Prostate gland (tissue), 2 donors: ENCODE data around the gene RAI2. TPM values are rescaled to one million over a fixed set of nuclear protein-coding genes. Genes with fewer than 3 reads are reported as not detected.

ENCODE experiments used
- DNase-seq: peaks from one replicate; pipeline ENCODE4 v3.0.0-alpha.2; 2019; ENCODE audit warnings: low spot score
- H3K27ac ChIP-seq, 2 donors: fragments of 200-600 bp; sonication (generic); 2 replicates each; pipeline ENCODE4 v1.5.1; 2017 to 2019
- H3K27me3 ChIP-seq: fragments of 200-600 bp; sonication (generic); replicated peaks from 2 replicates; pipeline ENCODE4 v1.5.1; 2019; ENCODE audit not compliant: insufficient read depth
- H3K36me3 ChIP-seq, 2 donors: fragments of 200-600 bp; sonication (generic); 1 replicate in 1 of 2; 2 replicates in 1 of 2; pipeline versions ENCODE4 v1.5.1 to v1.8.1; 2017 to 2019
- H3K4me1 ChIP-seq: fragments of 200-600 bp; sonication (generic); replicated peaks from 2 replicates; pipeline ENCODE4 v1.5.1; 2019
- H3K4me3 ChIP-seq, 2 donors: fragments of 200-600 bp; sonication (generic); 2 replicates each; pipeline ENCODE4 v1.5.1; 2017 to 2019
- H3K9me3 ChIP-seq: fragments of 200-600 bp; sonication (generic); 2 replicates; pipeline ENCODE4 v1.5.1; 2017
- POLR2A ChIP-seq: fragments of 450-650 bp; IDR thresholded peaks from one replicate; pipeline ENCODE4 v1.6.1; 2016; ENCODE audit warnings: antibody characterized with exemption, mild to moderate bottlenecking
- POLR2AphosphoS5 ChIP-seq: sonication (generic); formaldehyde crosslinking; IDR thresholded peaks from one replicate; pipeline ENCODE4 v1.6.1; 2017; ENCODE audit warnings: antibody characterized with exemption
- WGBS: methylation state at CpG from one replicate; pipeline ENCODE4 v1.1.5; 2018; 5-methylcytosine and 5-hydroxymethylcytosine counted together
- intact Hi-C: fragments of 100-400 bp; cut with DNase I; formaldehyde crosslinking; loops from one replicate; pipeline ENCODE4 v1.14.2; 2022
- total RNA-seq, 2 donors: library from RNA; depleted of rRNA; stranded (reverse); fragments of >200 nt; gene quantifications; one replicate each; pipeline ENCODE4 v1.1.0, GENCODE V29; 2016
- TF ChIP-seq, protein P1 (sequence below), 4 experiments: fragments of 200-600 bp in 2 of 4; fragments of 450-650 bp in 2 of 4; sonication (generic) in 2 of 4; IDR thresholded peaks; 1 replicate in 3 of 4; 2 replicates in 1 of 4; pipeline ENCODE4 v1.5.1; 2016 to 2019; ENCODE audit warnings: antibody characterized with exemption in 4 of 4, mild to moderate bottlenecking in 2 of 4, moderate library complexity in 2 of 4

The RAI2 gene
- total RNA-seq, 2 donors from 2014 or later = 11.5 to 19.1 TPM

DNA sequence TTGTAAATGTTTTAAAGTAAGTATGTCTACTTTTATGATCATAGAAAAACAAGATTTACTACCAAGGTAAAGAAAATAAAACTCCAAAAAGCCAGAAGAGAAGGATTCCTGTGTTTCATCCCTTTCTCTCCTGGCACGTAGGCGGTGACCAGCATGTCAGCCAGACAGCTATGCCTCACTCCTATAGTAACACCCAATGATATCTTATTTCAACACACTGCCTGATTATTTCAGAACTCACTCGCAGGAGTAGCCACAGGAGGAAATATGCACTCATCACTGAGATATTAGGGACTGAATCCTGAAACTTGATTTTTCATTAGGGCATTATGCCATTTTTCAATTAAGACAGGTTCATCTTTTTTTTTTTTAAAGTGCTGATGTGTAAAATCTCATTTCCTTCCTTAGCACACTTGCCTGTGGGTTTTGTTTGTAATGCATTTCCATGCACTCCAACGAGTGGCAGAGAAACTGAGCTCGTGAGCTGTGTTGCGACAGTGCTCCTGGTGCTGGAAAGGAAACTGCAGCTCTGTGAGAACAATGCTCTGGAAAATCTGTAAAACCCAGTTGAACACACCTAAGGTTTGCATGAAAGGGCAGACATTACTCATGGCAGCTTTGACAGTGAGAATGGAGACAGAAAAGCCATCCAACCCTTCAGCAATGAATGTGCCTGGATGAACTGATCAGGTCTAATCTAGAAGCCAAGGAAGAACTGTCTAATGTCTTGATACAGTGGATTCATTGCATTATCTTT lies 18.2 kb downstream of the RAI2 start:
- H3K36me3 ChIP-seq = no peaks in the 10 kb centered on the region
- intact Hi-C loops = no loop called here
- WGBS = 53% methylated on average over 6 of the region's 6 CpGs
- DNase-seq = no peak
- TF ChIP-seq, protein P1, sequence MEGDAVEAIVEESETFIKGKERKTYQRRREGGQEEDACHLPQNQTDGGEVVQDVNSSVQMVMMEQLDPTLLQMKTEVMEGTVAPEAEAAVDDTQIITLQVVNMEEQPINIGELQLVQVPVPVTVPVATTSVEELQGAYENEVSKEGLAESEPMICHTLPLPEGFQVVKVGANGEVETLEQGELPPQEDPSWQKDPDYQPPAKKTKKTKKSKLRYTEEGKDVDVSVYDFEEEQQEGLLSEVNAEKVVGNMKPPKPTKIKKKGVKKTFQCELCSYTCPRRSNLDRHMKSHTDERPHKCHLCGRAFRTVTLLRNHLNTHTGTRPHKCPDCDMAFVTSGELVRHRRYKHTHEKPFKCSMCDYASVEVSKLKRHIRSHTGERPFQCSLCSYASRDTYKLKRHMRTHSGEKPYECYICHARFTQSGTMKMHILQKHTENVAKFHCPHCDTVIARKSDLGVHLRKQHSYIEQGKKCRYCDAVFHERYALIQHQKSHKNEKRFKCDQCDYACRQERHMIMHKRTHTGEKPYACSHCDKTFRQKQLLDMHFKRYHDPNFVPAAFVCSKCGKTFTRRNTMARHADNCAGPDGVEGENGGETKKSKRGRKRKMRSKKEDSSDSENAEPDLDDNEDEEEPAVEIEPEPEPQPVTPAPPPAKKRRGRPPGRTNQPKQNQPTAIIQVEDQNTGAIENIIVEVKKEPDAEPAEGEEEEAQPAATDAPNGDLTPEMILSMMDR (IDR thresholded peaks at IDR 0.05) = no peak
- TF ChIP-seq POLR2A = no peak
- TF ChIP-seq POLR2AphosphoS5 = no peak
- no peak overlapping the region for H3K4me3 ChIP-seq
- H3K27me3 ChIP-seq = no peaks in the 10 kb centered on the region
- no peaks in the 10 kb centered on the region for H3K9me3 ChIP-seq
- H3K27ac ChIP-seq = no peak overlapping the region
- no peaks in the 10 kb centered on the region for H3K4me1 ChIP-seq

DNA sequence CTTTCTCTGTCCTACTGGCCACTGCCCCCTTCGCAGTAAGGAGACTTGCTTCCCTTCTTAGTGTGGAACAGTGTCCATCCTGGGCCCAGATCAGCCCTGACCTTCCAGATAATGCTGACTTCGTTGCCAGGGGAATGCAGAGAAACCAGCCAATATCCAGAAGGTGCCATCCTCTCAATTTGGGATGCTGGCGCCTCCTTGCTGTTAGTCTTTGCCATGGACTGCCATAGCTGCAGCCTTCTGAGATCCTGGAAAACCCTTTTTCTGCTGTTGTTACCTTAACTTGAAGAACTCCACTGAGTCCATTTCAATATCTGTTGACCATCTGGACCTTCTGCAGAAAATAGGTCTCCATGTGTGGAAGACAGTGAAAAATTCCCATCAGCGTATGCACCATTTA lies 21.8 kb downstream of the RAI2 start:
- intact Hi-C loops = no loop called here
- Histone ChIP-seq H3K36me3 (no peaks in the 10 kb centered on the region), H3K9me3 (no peaks in the 10 kb centered on the region), H3K4me1 (no peaks in the 10 kb centered on the region), H3K4me3 (no peak overlapping the region), H3K27me3 (no peaks in the 10 kb centered on the region), H3K27ac (no peak overlapping the region)
- TF ChIP-seq POLR2A (no peak), POLR2AphosphoS5 (no peak)
- TF ChIP-seq, protein P1 (IDR thresholded peaks at IDR 0.05) = no peak
- no peak for DNase-seq
- 86% methylated on average over 4 of the region's 4 CpGs for WGBS

DNA sequence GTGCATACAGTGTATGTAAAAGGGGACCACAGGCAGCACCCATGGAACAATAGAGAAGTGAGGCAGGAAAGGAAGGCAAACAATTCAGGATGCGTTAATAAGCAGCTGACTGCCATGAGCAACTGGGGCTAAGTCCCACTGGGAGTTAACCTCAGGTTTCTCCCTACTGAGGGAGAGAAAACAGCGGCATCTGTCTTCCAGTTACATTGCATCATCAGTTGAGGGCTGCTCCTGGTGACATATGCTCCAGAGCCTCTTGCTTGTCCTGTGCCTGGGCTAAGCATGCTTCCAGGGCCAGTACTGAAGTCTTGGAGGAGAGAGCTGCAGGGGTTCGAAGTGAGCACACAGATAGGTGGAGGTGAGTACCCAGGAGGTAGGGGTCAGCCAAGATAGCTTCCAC lies 24.3 kb downstream of the RAI2 start:
- 93% methylated on average over 3 of the region's 3 CpGs for WGBS
- no peak for DNase-seq
- Histone ChIP-seq H3K27ac (no peak overlapping the region), H3K4me3 (no peak overlapping the region), H3K36me3 (no peaks in the 10 kb centered on the region), H3K9me3 (no peaks in the 10 kb centered on the region), H3K27me3 (no peaks in the 10 kb centered on the region), H3K4me1 (no peaks in the 10 kb centered on the region)
- intact Hi-C loops = no loop called here
- TF ChIP-seq, protein P1 (IDR thresholded peaks at IDR 0.05) = no peak
- no peak for TF ChIP-seq POLR2AphosphoS5
- no peak for TF ChIP-seq POLR2A

DNA sequence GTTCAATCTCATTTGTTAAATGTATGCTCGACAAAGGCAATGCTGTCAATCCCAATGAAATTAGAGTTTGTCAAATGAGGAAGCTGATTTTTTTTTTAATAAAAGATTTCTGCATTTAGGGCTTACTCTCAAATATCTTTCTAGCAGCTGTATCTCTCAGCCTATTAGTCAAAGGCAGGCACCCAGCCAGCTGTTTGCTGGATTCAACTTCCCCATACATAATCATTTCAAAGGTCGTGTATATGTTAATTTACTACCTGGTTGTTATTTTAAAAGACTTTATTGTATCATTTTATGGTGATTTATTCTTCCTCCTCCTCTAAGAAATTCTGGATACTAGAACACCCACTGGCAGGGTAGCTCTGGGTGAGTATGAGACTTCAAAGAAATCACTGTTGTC lies 27.1 kb downstream of the RAI2 start:
- intact Hi-C loops = no loop called here
- TF ChIP-seq, protein P1 (IDR thresholded peaks at IDR 0.05) = no peak
- TF ChIP-seq POLR2AphosphoS5 (no peak), POLR2A (no peak)
- Histone ChIP-seq H3K27ac (no peak overlapping the region), H3K9me3 (no peaks in the 10 kb centered on the region), H3K27me3 (no peaks in the 10 kb centered on the region), H3K36me3 (no peaks in the 10 kb centered on the region), H3K4me3 (no peak overlapping the region), H3K4me1 (no peaks in the 10 kb centered on the region)
- no peak for DNase-seq
- WGBS = 33% methylated on average over 2 of the region's 2 CpGs

DNA sequence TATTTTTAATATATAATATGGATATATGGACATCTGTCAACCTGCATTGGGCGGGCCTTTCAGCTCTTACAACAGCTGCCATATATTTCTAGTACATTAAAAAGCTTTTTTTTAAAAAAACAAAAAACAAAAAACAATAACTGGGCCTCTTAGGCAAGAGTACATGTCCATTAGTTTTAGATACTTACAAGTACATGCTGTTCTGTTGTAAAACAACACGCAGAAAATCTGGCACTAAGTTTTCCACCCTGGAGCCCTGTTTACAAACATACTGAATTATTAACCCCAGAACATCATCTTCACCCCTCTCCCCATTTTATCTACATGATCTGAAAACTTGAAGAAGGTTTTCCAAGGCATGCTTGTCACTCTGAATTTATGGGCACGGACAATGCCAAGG lies 29.8 kb downstream of the RAI2 start:
- Histone ChIP-seq H3K9me3 (no peaks in the 10 kb centered on the region), H3K4me3 (no peak overlapping the region), H3K27ac (peak overlapping the region in 1 of 2 donors; percentile 11), H3K36me3 (no peaks in the 10 kb centered on the region), H3K4me1 (no peaks in the 10 kb centered on the region), H3K27me3 (no peaks in the 10 kb centered on the region)
- TF ChIP-seq POLR2A = no peak
- no peak for TF ChIP-seq POLR2AphosphoS5
- intact Hi-C loops = no loop called here
- WGBS = 38% methylated on average over 3 of the region's 3 CpGs
- DNase-seq = no peak
